NCI-H128 (cell line): ENCODE data around the gene FAXDC2.

Experiments used
- DNase-seq: peaks from one replicate; lab custom pipeline; 2025; ENCODE audit not compliant: unreplicated experiment; lab: John Stamatoyannopoulos, UW

The FAXDC2 gene, protein sequence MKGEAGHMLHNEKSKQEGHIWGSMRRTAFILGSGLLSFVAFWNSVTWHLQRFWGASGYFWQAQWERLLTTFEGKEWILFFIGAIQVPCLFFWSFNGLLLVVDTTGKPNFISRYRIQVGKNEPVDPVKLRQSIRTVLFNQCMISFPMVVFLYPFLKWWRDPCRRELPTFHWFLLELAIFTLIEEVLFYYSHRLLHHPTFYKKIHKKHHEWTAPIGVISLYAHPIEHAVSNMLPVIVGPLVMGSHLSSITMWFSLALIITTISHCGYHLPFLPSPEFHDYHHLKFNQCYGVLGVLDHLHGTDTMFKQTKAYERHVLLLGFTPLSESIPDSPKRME

GRCh38 chr5:154850255-154851062 lies at the start of gene FAXDC2:
Gene FAXDC2, minus strand, starts transcription at chr5:154850603. Its CDS starts 12,425 bp downstream, at chr5:154838178.
- no peak for DNase-seq

DNA sequence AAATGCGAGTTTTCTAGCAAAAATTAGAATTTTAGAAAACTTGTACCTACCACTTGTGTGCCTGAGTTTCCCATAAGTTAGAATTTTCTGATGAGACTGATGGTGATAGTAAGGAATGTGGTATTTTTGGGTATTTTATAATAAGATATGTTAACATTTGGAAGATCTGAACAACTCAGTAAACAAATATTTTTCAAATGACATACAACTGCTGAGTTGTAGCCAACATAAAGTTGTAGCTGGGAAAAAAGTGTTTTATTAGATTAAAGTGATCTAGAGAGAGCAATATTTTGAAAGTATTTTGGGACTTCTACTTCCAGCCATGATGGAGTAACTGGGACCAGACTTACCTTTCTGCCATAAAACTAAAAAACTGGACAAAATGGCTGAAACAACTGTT lies 49.7 kb upstream of the FAXDC2 start:
- no peak for DNase-seq

- no peak for DNase-seq
These were observed 48.9 kb upstream of the FAXDC2 start for GRCh38 chr5:154899151-154899816.

GRCh38 chr5:154898210-154898609 lies 47.8 kb upstream of the FAXDC2 start:
- DNase-seq, result no peak

GRCh38 chr5:154896562-154897165 lies 46.3 kb upstream of the FAXDC2 start:
- DNase-seq, result no peak

DNA sequence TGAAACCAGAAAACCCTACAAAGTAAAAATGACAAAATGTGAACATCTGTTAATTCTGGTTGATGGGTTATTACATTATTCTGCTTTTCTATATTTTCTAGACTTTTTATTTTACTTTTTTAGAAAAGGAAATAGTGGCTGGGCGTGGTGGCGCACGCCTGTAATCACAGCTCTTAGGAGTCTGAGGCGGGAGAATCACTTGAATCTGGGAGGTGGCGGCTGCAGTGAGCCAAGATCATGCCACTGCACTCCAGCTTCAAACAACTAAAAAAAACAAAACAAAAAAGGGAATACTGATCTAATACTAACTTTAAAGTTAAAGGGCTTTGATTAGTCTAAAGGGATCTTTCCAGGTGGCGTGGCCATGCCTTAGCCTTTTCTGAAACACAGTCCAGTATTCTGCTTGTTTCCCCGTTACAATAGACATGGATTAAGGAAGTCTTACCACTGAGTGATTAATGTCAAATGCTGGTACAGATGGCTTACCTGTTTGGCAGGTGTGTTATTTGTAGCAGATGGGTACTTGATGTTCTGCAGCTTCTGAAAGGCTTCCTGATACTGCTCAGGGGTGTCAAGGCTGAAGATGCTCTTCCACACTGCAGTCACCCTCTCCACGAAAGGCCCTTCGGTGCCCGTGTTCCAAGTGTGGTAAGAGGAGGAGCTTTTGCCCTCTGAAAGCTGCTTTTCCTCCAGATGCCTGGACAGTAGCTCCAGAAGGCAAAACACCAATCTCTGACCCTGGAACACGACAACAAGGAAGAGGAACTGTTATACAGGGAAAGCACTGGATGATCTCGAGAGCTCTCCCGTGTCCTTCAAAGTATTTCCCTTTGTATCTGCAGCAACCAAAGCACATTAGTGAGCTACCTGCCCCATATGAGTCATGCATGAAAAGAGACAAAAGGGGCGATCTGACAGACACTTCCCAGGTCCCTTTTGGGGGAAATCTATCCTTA lies 45.5 kb upstream of the FAXDC2 start:
- no peak for DNase-seq

- DNase-seq, result no peak
These were observed 43.0 kb upstream of the FAXDC2 start for GRCh38 chr5:154893381-154893780.

GRCh38 chr5:154892369-154892771 lies 42.0 kb upstream of the FAXDC2 start:
- DNase-seq, result no peak

- no peak for DNase-seq
These were observed 35.0 kb upstream of the FAXDC2 start for GRCh38 chr5:154885439-154885838.

- DNase-seq, result no peak
These were observed 34.0 kb upstream of the FAXDC2 start for GRCh38 chr5:154884424-154884823.

- no peak for DNase-seq
These were observed 31.6 kb upstream of the FAXDC2 start for GRCh38 chr5:154881986-154882385.

GRCh38 chr5:154878642-154879335 lies 28.4 kb upstream of the FAXDC2 start:
- no peak for DNase-seq

DNA sequence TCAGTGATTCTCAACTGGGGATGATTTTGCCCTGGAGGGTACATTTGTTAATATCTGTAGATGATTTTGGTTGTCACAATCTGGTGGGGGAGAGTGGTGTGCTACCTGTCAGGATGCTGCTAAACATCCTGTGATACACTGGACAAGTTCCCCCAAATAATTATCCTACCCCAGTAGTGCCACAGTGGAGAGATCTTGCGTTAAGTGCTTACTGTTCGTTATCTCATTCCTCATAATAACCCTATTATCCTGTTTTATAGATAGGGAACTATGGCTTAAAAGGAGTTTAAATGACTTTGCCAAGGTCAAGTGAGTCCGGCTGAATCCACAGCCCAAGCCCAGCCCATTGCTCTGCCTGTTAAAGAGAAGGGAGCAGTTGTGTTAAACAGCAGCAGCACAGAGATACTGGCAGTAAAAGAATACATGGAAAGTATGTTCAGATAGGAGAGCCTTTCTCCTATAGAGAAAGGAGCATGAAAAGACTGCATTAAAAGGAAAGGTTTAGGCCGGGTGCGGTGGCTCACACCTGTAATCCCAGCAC lies 23.5 kb upstream of the FAXDC2 start:
- no peak for DNase-seq

DNA sequence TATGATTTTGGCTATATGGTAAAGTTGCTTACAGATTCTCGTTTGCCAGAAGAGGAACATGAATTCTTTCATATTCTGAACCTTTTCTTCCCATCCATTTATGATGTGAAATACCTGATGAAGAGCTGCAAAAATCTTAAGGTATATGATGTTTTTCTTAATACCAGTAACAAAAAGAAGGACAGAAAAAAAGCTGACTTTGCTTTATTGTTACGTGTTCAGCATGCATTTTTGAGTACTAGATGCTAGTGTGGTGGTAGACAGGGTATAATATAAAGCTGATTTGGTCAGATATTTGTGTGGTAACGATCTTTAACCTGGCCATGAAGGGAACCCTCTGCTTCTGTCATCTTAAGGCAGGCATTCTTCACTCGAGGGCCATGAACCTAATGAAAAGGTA lies 21.3 kb upstream of the FAXDC2 start:
- DNase-seq, result no peak

- DNase-seq, result no peak
These were observed 18.3 kb upstream of the FAXDC2 start for GRCh38 chr5:154868702-154869101.

- no peak for DNase-seq
These were observed 16.4 kb upstream of the FAXDC2 start for GRCh38 chr5:154866841-154867240.

DNA sequence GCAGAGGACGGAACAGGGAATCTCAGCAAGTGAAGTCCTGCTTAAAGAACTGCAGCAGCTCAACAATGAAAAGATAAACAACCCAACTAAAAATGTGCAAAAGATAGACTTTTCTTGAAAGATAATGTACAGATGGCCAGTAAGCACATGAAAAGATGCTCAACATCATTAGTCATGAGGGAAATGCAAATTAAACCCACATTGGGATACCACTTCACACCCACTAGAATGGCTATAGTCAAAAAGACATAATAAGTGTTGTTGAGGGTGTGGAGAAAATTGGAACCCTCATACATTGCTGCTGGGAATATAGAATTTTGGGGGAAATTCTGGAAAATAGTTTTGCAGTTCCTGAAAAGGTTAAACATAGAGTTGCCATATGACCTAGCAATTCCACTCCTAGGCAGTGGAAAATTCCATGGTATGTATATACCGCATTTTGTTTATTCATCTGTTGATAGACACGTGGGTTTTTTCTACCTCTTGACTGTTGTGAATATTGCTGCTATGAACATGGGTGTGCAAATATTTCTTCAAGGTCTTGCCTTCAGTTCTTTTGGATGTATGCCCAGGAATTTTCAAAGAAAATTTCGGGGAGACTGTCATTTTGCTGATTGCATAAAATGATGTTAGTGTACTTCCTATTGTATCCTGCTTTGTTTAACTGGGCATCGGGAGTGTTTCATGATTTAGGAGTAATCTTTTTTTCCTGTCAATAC lies 15.2 kb upstream of the FAXDC2 start:
- DNase-seq, result no peak

- DNase-seq, result no peak
These were observed 13.1 kb upstream of the FAXDC2 start for GRCh38 chr5:154863291-154864080.
